ENCODE data around the gene ATG16L2. TPM values are rescaled to one million over a fixed set of nuclear protein-coding genes. Genes with fewer than 3 reads are reported as not detected.

ATG16L2 gene
- polyA plus RNA-seq, 1 donor from 2014 or later: 9.4 TPM

DNA sequence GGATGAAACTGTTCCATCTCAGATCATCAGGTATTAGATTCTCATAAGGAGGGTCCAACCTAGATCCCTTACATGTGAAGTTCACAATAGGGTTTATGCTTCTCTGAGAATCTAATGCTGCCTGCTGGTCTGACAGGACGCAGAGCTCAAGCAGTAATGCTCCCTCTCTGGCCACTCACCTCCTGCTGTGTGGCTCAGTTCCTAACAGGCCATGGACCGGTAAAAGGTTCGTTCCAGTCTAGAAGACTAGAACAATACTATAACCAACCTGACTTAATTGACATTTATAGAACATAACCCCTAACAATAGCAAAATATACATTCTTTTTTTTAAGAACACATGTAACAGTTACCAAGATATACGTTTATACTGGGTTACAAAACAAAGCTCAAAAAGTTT is 45.8 kb downstream of the ATG16L2 start:
- Histone ChIP-seq H2AFZ (ENCODE audit: low read depth, low read length) (no peak overlapping the region), H3K9me2 (ENCODE audit: insufficient read depth, low read length) (no peaks in the 10 kb centered on the region), H3K9me3 (ENCODE audit: low read length) (no peaks in the 10 kb centered on the region), H3K4me2 (ENCODE audit: low read length) (no peak overlapping the region), H3F3A (ENCODE audit: insufficient read depth, low read length, poor library complexity, severe bottlenecking) (no peaks in the 10 kb centered on the region), H3K27me3 (ENCODE audit: insufficient read depth, low read depth, low read length) (no peaks in the 10 kb centered on the region), H3K36me3 (ENCODE audit: insufficient read depth, low read length) (no peaks in the 10 kb centered on the region), H3K9ac (ENCODE audit: low read length) (no peak overlapping the region), H3K4me3 (ENCODE audit: low read length) (no peak overlapping the region), H3K27ac (ENCODE audit: low read length) (no peak overlapping the region), H3K79me2 (replicated peaks; ENCODE audit: insufficient read depth, low read length) (no peaks in the 10 kb centered on the region), H4K20me1 (ENCODE audit: insufficient read depth) (no peaks in the 10 kb centered on the region)
- TF ChIP-seq TAF1 (IDR thresholded peaks at IDR 0.05; ENCODE audit: low read depth): no peak
- TF ChIP-seq, protein P1, sequence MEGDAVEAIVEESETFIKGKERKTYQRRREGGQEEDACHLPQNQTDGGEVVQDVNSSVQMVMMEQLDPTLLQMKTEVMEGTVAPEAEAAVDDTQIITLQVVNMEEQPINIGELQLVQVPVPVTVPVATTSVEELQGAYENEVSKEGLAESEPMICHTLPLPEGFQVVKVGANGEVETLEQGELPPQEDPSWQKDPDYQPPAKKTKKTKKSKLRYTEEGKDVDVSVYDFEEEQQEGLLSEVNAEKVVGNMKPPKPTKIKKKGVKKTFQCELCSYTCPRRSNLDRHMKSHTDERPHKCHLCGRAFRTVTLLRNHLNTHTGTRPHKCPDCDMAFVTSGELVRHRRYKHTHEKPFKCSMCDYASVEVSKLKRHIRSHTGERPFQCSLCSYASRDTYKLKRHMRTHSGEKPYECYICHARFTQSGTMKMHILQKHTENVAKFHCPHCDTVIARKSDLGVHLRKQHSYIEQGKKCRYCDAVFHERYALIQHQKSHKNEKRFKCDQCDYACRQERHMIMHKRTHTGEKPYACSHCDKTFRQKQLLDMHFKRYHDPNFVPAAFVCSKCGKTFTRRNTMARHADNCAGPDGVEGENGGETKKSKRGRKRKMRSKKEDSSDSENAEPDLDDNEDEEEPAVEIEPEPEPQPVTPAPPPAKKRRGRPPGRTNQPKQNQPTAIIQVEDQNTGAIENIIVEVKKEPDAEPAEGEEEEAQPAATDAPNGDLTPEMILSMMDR (IDR thresholded peaks at IDR 0.05; ENCODE audit: poor library complexity, severe bottlenecking): no peak
- TF ChIP-seq, protein P2, sequence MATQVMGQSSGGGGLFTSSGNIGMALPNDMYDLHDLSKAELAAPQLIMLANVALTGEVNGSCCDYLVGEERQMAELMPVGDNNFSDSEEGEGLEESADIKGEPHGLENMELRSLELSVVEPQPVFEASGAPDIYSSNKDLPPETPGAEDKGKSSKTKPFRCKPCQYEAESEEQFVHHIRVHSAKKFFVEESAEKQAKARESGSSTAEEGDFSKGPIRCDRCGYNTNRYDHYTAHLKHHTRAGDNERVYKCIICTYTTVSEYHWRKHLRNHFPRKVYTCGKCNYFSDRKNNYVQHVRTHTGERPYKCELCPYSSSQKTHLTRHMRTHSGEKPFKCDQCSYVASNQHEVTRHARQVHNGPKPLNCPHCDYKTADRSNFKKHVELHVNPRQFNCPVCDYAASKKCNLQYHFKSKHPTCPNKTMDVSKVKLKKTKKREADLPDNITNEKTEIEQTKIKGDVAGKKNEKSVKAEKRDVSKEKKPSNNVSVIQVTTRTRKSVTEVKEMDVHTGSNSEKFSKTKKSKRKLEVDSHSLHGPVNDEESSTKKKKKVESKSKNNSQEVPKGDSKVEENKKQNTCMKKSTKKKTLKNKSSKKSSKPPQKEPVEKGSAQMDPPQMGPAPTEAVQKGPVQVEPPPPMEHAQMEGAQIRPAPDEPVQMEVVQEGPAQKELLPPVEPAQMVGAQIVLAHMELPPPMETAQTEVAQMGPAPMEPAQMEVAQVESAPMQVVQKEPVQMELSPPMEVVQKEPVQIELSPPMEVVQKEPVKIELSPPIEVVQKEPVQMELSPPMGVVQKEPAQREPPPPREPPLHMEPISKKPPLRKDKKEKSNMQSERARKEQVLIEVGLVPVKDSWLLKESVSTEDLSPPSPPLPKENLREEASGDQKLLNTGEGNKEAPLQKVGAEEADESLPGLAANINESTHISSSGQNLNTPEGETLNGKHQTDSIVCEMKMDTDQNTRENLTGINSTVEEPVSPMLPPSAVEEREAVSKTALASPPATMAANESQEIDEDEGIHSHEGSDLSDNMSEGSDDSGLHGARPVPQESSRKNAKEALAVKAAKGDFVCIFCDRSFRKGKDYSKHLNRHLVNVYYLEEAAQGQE (IDR thresholded peaks at IDR 0.05; ENCODE audit: borderline replicate concordance): no peak
- no peak for TF ChIP-seq EZH2 (IDR thresholded peaks at IDR 0.05; ENCODE audit: borderline replicate concordance, insufficient read depth, low read length, poor library complexity, severe bottlenecking)
- TF ChIP-seq MXI1 (conservative IDR thresholded peaks at IDR 0.05; ENCODE audit: poor library complexity, severe bottlenecking): no peak
- TF ChIP-seq RAD21 (conservative IDR thresholded peaks at IDR 0.05): no peak
- no peak for TF ChIP-seq POLR2AphosphoS5 (IDR thresholded peaks at IDR 0.05)
- TF ChIP-seq SMC3 (conservative IDR thresholded peaks at IDR 0.05; ENCODE audit: poor library complexity): no peak
- TF ChIP-seq EP300 (conservative IDR thresholded peaks at IDR 0.05; ENCODE audit: poor library complexity, severe bottlenecking): no peak

DNA sequence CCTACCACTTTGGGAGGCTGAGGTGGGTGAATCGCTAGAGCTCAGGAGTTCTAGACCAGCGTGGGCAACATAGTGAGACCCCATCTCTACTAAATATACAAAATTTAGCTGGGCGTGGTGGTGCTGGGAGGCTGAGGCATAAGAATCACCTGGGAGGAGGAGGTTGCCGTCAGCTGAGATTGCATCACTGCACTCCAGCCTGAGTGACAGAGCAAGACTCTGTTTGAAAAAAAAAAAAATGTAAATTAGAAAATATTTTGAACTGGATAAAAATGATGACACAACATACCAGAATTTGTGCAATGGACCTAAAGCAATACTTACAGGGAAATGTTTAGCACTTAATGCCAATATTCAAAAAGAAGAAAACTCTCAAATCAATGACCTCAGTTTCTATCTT is 46.4 kb downstream of the ATG16L2 start:
- Histone ChIP-seq H4K20me1 (ENCODE audit: insufficient read depth) (no peaks in the 10 kb centered on the region), H3K27ac (ENCODE audit: low read length) (no peak overlapping the region), H3K36me3 (ENCODE audit: insufficient read depth, low read length) (no peaks in the 10 kb centered on the region), H3K9ac (ENCODE audit: low read length) (no peak overlapping the region), H3K4me3 (ENCODE audit: low read length) (no peak overlapping the region), H3K27me3 (ENCODE audit: insufficient read depth, low read depth, low read length) (no peaks in the 10 kb centered on the region), H3K9me3 (ENCODE audit: low read length) (no peaks in the 10 kb centered on the region), H2AFZ (ENCODE audit: low read depth, low read length) (no peak overlapping the region), H3K9me2 (ENCODE audit: insufficient read depth, low read length) (no peaks in the 10 kb centered on the region), H3K79me2 (replicated peaks; ENCODE audit: insufficient read depth, low read length) (no peaks in the 10 kb centered on the region), H3K4me2 (ENCODE audit: low read length) (no peak overlapping the region), H3F3A (ENCODE audit: insufficient read depth, low read length, poor library complexity, severe bottlenecking) (no peaks in the 10 kb centered on the region)
- TF ChIP-seq TAF1 (IDR thresholded peaks at IDR 0.05; ENCODE audit: low read depth): no peak
- TF ChIP-seq, protein P1 (IDR thresholded peaks at IDR 0.05; ENCODE audit: poor library complexity, severe bottlenecking): no peak
- no peak for TF ChIP-seq RAD21 (conservative IDR thresholded peaks at IDR 0.05)
- TF ChIP-seq SMC3 (conservative IDR thresholded peaks at IDR 0.05; ENCODE audit: poor library complexity): no peak
- TF ChIP-seq, protein P2 (IDR thresholded peaks at IDR 0.05; ENCODE audit: borderline replicate concordance): no peak
- TF ChIP-seq POLR2AphosphoS5 (IDR thresholded peaks at IDR 0.05): no peak
- no peak for TF ChIP-seq MXI1 (conservative IDR thresholded peaks at IDR 0.05; ENCODE audit: poor library complexity, severe bottlenecking)
- TF ChIP-seq EP300 (conservative IDR thresholded peaks at IDR 0.05; ENCODE audit: poor library complexity, severe bottlenecking): no peak
- TF ChIP-seq EZH2 (IDR thresholded peaks at IDR 0.05; ENCODE audit: borderline replicate concordance, insufficient read depth, low read length, poor library complexity, severe bottlenecking): no peak
